ENCODE results near the gene VTI1A.
A peak's percentile ranks its signal among the peaks of the same experiment; 100 is the strongest.

VTI1A gene

GRCh38 chr10:112677689-112678088 lies 230.7 kb downstream of the VTI1A start:
- DNase-seq (ENCODE audit: low spot score) (no peak), FAIRE-seq (no peak)

GRCh38 chr10:112678581-112678980 lies 231.6 kb downstream of the VTI1A start:
- FAIRE-seq (no peak), DNase-seq (ENCODE audit: low spot score) (no peak)

GRCh38 chr10:112678987-112679386 lies 232.0 kb downstream of the VTI1A start:
- FAIRE-seq (no peak), DNase-seq (ENCODE audit: low spot score) (no peak)

GRCh38 chr10:112679392-112679791 lies 232.4 kb downstream of the VTI1A start:
- no peak for FAIRE-seq

DNA sequence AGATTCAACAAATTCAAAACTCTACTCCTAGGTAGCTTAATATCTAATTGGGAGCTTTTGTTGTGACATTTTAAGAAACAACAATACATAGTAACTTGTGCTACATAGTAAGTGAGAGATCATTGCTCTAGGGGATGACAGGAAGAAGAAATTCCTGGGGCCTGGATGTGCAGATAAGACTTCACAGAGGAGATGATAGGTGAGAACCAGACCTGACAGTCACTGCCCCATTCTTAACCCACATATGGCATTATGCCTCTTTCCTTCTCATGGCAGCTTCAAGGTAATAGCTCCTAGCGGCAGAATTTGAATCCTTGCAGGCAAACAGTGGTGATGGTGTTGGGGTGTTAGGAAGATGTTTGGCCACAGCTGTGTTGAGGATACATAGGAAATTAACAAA lies 233.6 kb downstream of the VTI1A start:
- DNase-seq (ENCODE audit: low spot score) (no peak), FAIRE-seq (no peak)

More at GRCh38 chr10:112679392-112679791, 232.4 kb downstream of the VTI1A start:
- DNase-seq (ENCODE audit: low spot score) = no peak

DNA sequence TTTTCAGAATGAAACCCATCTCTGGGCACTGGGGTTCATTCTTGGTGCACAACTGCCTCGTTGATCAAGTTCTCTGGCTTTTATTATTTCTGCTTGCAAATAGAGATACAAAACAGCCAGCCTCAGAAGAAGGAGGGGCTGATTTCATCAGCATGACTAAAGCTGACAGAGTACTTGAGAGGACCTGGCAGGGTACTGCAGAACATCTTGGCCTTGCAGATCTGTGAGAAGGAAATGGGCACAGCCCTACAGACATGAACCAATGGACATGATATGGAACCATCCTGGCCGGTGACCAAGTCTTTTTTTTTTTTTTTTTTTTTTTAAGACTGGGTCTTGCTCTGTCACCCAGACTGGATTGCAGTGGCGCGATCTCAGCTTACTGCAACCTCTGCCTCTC lies 240.6 kb downstream of the VTI1A start:
- FAIRE-seq (no peak), DNase-seq (ENCODE audit: low spot score) (no peak)

- DNase-seq (ENCODE audit: low spot score) = peak; percentile 9
- peak; percentile 17 for FAIRE-seq
Observed at GRCh38 chr10:112689327-112690072, 242.5 kb downstream of the VTI1A start.

DNA sequence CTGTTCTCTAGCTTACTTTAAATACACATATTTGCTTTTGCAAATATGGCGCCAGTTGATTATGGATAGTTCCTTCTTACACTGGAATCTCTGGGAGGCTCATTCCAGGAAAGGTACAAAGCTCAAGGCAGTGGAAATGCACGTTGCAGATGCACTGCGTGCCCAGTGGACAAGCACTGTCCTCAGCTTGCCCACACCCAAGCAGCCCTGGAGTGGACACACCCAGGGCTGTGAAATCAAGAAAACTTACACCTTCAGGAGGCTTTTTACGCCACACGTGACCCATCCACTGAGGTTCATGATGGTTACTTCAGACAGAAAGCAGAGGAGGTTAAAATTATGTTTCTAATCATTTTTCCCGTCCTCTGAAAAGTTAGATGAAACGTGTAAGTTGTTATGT lies 248.5 kb downstream of the VTI1A start:
- FAIRE-seq = no peak

DNA sequence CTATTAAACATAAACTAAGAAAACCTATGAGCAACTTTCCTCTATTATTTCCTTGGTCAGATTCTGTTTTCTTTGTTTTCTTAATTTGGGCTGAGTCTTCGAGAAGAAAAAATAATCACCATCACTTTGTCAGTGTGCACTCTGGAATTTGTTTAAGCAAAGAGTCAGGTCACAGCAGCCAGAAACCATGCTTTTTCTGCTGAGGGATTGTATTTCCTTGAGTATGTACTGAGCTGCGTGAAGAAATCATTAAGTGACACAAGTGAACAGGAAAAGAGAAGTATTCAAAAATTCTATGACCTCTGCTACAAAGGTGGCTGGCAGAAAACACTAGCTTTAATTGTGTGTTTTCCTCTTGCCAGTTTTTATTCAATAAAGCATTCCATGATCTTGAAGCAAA lies 249.6 kb downstream of the VTI1A start:
- FAIRE-seq (no peak), DNase-seq (ENCODE audit: low spot score) (no peak)

More for the DNA sequence above, 248.5 kb downstream of the VTI1A start:
- DNase-seq (ENCODE audit: low spot score) = no peak

- FAIRE-seq (no peak), DNase-seq (ENCODE audit: low spot score) (no peak)
Observed at GRCh38 chr10:112698133-112698817, 251.3 kb downstream of the VTI1A start.

GRCh38 chr10:112698818-112699164 lies 251.8 kb downstream of the VTI1A start:
- no peak for DNase-seq (ENCODE audit: low spot score)
- no peak for FAIRE-seq

GRCh38 chr10:112700215-112700671 lies 253.2 kb downstream of the VTI1A start:
- FAIRE-seq (no peak), DNase-seq (ENCODE audit: low spot score) (no peak)

GRCh38 chr10:112701211-112701877 lies 254.3 kb downstream of the VTI1A start:
- DNase-seq (ENCODE audit: low spot score) = no peak
- FAIRE-seq = no peak

DNA sequence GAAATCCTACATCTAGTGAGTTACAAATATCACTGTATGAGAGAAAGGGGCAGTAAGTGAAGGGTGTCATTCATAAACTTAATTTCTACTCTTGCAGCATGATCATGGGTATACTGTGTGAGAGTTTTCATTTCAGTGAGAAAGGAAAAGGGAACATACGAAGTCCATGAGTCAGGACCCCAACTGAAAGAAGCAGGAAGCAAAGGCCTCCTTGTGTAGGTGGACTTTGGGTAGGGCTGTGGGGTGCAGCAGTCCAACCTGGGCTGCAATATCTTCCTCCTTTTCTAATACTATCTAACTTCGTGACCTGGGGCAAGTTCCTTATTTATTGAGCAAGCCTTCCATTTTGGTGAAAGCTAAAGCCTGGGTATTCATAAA lies 254.9 kb downstream of the VTI1A start:
- DNase-seq (ENCODE audit: low spot score) (no peak), FAIRE-seq (no peak)

DNA sequence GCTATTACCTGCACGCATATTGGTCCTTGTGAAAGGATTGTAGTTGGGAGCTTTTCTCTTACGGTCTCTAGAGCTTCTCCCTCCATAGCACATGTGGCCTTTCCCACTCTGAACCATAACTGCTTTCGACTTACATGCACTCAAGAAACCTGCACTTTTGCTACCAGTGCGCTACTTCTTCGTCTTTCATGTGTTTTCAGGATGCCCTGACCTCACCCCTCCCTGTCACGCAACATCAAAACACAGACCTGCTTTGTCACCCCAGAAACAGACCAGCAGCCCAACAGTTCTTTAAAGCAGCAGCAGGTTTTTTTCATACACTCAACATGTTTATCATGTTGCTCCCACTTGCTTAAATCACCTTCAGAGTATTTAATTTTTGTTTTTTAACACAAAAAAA lies 259.6 kb downstream of the VTI1A start:
- DNase-seq (ENCODE audit: low spot score) = no peak
- no peak for FAIRE-seq

DNA sequence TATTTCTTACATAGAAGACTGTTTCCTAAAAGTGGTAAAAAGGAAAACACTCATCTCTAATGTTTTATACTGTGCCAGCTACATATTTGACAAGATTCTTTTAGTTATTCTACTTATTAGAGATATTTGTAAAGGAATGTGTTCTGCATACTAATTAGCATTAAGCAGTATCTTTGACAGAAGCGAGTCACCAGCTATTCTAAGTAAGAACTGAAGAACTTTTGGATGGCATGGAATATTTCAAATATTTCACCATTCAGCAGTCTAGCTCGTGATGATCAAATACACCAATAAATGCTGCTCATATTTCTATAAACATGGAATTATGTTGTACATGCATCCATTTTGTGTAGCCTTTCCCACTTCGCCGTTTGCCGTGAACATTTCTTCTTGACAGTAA lies 261.4 kb downstream of the VTI1A start:
- no peak for FAIRE-seq
- no peak for DNase-seq (ENCODE audit: low spot score)

- FAIRE-seq (no peak), DNase-seq (ENCODE audit: low spot score) (no peak)
Observed at GRCh38 chr10:112710528-112710927, 263.5 kb downstream of the VTI1A start.

DNA sequence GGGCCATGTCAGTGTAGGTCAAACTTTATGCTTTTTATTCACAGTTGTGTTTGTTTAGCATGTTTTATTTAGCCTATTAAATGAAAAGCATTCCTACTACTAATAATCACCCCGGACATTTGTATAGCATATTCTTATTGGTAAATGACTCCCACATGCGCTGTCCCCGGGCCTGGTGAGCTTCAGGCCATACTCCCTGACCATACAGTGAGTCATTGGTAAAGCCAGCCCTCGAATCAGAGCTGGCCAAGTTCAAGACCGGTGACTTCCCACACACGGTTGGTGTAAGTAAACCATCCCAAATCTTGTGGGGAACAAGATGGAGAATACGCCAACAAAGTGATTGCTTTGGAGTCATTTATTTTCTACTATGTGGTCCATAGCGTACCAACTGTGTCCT lies 264.4 kb downstream of the VTI1A start:
- DNase-seq (ENCODE audit: low spot score) (no peak), FAIRE-seq (no peak)

DNA sequence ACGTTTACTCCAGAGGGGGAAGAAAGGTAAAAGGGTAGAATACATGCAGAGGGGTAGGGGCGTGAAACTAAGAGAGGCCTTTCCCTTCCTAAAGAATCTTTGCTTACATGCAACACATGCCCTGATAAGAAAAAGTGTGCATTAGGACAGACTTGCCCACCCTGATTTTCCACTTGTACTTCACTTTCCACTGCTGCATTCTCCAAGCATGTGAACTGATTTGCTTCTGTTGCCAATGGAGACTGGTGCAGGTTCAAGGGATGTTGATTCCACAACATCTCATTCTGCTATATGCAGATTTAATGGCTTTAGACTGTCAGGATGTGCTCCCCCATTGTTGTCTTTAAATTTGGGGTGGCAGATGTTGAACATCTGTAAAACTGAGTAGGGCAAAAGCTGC lies 265.5 kb downstream of the VTI1A start:
- FAIRE-seq = no peak
- no peak for DNase-seq (ENCODE audit: low spot score)

DNA sequence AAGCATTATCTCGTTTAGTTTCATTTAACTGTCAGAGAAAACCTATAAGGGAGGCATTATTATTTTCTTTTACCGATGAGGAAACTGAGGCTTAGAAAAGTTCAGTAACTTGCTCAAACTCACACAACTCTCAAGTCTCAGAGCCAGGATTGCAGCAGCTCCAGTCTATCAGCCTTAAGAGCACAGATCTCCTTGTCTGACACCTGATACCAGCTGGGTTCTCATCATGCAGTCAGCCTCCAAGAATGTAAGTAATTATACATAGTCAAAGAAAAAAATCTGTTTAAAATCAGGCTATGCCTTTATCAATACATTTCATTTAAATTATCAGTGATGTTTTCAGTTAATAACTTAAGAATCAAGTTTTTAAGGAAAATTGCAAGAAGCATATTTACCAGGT lies 266.4 kb downstream of the VTI1A start:
- DNase-seq (ENCODE audit: low spot score) (no peak), FAIRE-seq (no peak)

DNA sequence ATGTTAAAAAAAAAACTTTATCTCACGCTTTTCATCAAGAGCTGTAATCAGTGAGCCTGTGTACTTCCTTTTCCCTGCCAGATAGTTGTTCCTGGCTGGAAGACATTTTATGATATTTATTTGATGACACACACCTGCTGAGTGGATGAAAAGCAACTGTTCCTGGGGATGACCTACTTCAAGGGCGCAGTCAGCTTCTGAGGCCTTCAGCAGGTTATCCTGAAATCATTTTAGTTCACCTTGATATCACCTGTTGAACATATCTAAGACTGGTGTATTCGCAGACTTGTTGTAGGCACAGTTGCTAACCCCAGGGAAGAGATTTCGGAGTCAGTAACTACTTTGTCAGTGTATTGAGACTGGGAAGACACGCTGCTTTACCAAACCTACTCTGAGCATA lies 268.6 kb downstream of the VTI1A start:
- no peak for FAIRE-seq

DNA sequence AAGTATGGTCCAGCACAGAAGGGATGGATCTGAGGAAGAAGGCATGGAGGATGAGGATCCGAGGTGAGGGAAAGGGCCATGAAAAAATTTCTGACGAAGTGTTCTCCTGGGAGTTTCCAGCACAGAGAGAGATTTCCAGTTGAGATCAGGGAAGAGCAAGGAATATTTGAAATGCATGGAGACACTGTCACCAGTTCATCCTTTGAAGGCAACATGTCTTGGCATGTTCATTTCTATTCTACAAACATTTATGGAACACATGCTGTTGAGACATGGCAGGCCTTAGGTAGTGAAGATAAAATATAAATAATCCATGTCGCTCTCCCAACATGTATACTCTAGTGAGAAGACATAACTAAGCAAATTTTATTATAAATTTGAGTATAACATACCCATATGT lies 269.1 kb downstream of the VTI1A start:
- FAIRE-seq (no peak), DNase-seq (ENCODE audit: low spot score) (no peak)

More for the DNA sequence above, 268.6 kb downstream of the VTI1A start:
- DNase-seq (ENCODE audit: low spot score) = no peak
